Osteoblast (primary cell): Measurements from ENCODE around the gene LYPD8. TPM values are rescaled to one million over a fixed set of nuclear protein-coding genes. Genes with fewer than 3 reads are reported as not detected.

Source experiments
- DNase-seq: peaks from one replicate; pipeline ENCODE4 v3.0.0; 2011; ENCODE audit warnings: low spot score, mixed read lengths; ENCODE audit not compliant: insufficient read length; ENCODE audit errors: missing footprints
- H2AFZ ChIP-seq: 2 replicates; pipeline ENCODE4 v1.6.0; 2011; ENCODE audit warnings: mild to moderate bottlenecking, low read length
- H3K27ac ChIP-seq: 2 replicates; pipeline ENCODE4 v1.5.1; 2011; ENCODE audit warnings: mild to moderate bottlenecking, low read depth, low read length, moderate library complexity
- H3K27me3 ChIP-seq: 2 replicates; pipeline ENCODE4 v1.6.0; 2012; ENCODE audit warnings: mild to moderate bottlenecking, control low read depth, inconsistent platforms, low read length, moderate library complexity; ENCODE audit not compliant: insufficient read depth
- H3K36me3 ChIP-seq: 2 replicates; pipeline ENCODE4 v1.5.1; 2011; ENCODE audit warnings: mild to moderate bottlenecking, low read length, control low read depth, moderate library complexity; ENCODE audit not compliant: insufficient read depth
- H3K4me1 ChIP-seq: 2 replicates; pipeline ENCODE4 v1.5.1; 2011; ENCODE audit warnings: mild to moderate bottlenecking, low read length, control low read depth, moderate library complexity; ENCODE audit not compliant: insufficient read depth
- H3K4me2 ChIP-seq: 2 replicates; pipeline ENCODE4 v1.6.0; 2011; ENCODE audit warnings: mild to moderate bottlenecking, low read length; ENCODE audit not compliant: insufficient read depth
- H3K4me3 ChIP-seq: fragments of 200-600 bp; sonication (generic); 3 replicates; pipeline ENCODE4 v1.5.1; 2012; ENCODE audit warnings: mild to moderate bottlenecking, low read length, inconsistent platforms; ENCODE audit not compliant: insufficient read depth
- H3K79me2 ChIP-seq: 2 replicates; pipeline ENCODE4 v1.6.0; 2012; ENCODE audit warnings: mild to moderate bottlenecking, low read length, control low read depth, inconsistent platforms; ENCODE audit not compliant: insufficient read depth
- H3K9me3 ChIP-seq: 2 replicates; pipeline ENCODE4 v1.5.1; 2011; ENCODE audit warnings: low read depth, low read length, control low read depth
- H4K20me1 ChIP-seq: 2 replicates; pipeline ENCODE4 v1.6.0; 2012; ENCODE audit warnings: mild to moderate bottlenecking, low read length, control low read depth; ENCODE audit not compliant: insufficient read depth
- CTCF ChIP-seq: IDR thresholded peaks from 2 replicates; pipeline ENCODE4 v1.5.1; 2011; ENCODE audit warnings: mild to moderate bottlenecking, low read depth, low read length, moderate library complexity; ENCODE audit errors: extremely low read depth
- total RNA-seq: library from RNA; depleted of rRNA; stranded (reverse); fragments of >200 nt; gene quantifications from 2 replicates; pipeline ENCODE4 v1.2.3, GENCODE V29; 2012

The LYPD8 gene
- total RNA-seq, 1 donor: not detected

DNA sequence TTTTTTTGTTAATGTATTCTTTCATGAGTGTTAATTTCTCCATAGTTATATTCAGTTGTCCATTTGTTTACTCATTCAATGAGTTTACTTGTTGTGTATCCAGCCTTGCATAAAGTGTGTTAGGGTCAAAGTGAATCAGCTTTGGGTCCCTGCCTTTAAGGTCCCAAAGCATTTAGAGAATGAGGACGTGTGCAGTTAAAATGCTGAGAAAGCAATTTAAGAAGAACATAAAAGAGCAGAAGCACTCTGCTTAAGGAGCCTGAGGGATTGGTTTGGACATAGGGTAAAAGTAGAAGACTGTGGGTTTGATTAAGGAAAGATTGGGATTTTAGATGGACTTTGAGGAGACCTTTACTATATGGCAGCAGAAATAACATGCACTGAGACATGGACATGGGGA, 56.5 kb downstream of the LYPD8 start:
- no peak for DNase-seq
- no peak overlapping the region for H2AFZ ChIP-seq
- no peak overlapping the region for H3K4me2 ChIP-seq
- H4K20me1 ChIP-seq: no peaks in the 10 kb centered on the region
- no peak overlapping the region for H3K4me3 ChIP-seq
- no peaks in the 10 kb centered on the region for H3K79me2 ChIP-seq
- H3K9me3 ChIP-seq: no peaks in the 10 kb centered on the region
- no peak for TF ChIP-seq CTCF
- no peaks in the 10 kb centered on the region for H3K4me1 ChIP-seq
- no peaks in the 10 kb centered on the region for H3K36me3 ChIP-seq
- no peak overlapping the region for H3K27ac ChIP-seq
- H3K27me3 ChIP-seq: no peaks in the 10 kb centered on the region

GRCh38 chr1:248697907-248698306, 57.7 kb downstream of the LYPD8 start:
- no peak overlapping the region for H3K27ac ChIP-seq
- no peak overlapping the region for H3K4me2 ChIP-seq
- H3K4me3 ChIP-seq: no peak overlapping the region
- peaks cover 2% of the 10 kb centered on the region for H3K9me3 ChIP-seq
- H3K36me3 ChIP-seq: no peaks in the 10 kb centered on the region
- H3K27me3 ChIP-seq: no peaks in the 10 kb centered on the region
- DNase-seq: no peak
- no peak for TF ChIP-seq CTCF
- no peaks in the 10 kb centered on the region for H3K4me1 ChIP-seq
- H4K20me1 ChIP-seq: no peaks in the 10 kb centered on the region
- H3K79me2 ChIP-seq: no peaks in the 10 kb centered on the region
- no peak overlapping the region for H2AFZ ChIP-seq

DNA sequence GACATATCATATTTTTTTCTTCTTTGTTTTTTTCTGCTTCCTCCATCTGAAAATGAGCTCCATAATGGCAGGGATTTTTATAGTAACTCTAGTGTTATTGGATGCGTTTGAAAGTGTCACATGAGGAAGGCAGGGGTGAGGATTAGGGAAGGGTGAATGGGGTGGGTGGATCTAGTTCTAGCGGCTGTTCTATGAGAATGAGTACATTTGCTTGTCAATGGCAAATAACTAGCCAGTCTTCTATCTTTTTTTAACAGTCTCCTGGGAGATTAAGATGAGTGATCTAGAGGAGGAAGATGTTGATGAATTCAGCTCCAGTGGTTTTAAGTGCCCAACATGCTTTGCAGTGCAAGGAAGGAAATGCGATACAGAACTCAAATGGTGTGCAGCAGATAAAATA, 58.8 kb downstream of the LYPD8 start:
- TF ChIP-seq CTCF: no peak
- H3K36me3 ChIP-seq: no peaks in the 10 kb centered on the region
- H3K4me3 ChIP-seq: no peak overlapping the region
- H3K4me1 ChIP-seq: no peaks in the 10 kb centered on the region
- H4K20me1 ChIP-seq: no peaks in the 10 kb centered on the region
- H2AFZ ChIP-seq: no peak overlapping the region
- no peak for DNase-seq
- H3K9me3 ChIP-seq: peaks cover 5% of the 10 kb centered on the region
- no peak overlapping the region for H3K27ac ChIP-seq
- no peak overlapping the region for H3K4me2 ChIP-seq
- H3K79me2 ChIP-seq: no peaks in the 10 kb centered on the region
- no peaks in the 10 kb centered on the region for H3K27me3 ChIP-seq

- Histone ChIP-seq H3K79me2 (no peaks in the 10 kb centered on the region), H3K4me1 (no peaks in the 10 kb centered on the region), H3K27me3 (no peaks in the 10 kb centered on the region), H3K36me3 (no peaks in the 10 kb centered on the region), H3K4me3 (no peak overlapping the region), H3K27ac (no peak overlapping the region), H2AFZ (no peak overlapping the region), H3K9me3 (peaks cover 5% of the 10 kb centered on the region), H3K4me2 (no peak overlapping the region), H4K20me1 (no peaks in the 10 kb centered on the region)
- DNase-seq: no peak
- TF ChIP-seq CTCF: no peak
Measured at GRCh38 chr1:248696261-248696660, 59.3 kb downstream of the LYPD8 start.
